Raji (cell line): ENCODE data around the gene ANGPTL7.

ENCODE experiments used
- POLR2A ChIP-seq: IDR thresholded peaks from 2 replicates; pipeline ENCODE4 v1.6.1; 2011; ENCODE audit warnings: low read depth, low read length, control low read depth; ENCODE audit not compliant: insufficient read depth

The ANGPTL7 gene, protein sequence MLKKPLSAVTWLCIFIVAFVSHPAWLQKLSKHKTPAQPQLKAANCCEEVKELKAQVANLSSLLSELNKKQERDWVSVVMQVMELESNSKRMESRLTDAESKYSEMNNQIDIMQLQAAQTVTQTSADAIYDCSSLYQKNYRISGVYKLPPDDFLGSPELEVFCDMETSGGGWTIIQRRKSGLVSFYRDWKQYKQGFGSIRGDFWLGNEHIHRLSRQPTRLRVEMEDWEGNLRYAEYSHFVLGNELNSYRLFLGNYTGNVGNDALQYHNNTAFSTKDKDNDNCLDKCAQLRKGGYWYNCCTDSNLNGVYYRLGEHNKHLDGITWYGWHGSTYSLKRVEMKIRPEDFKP

DNA sequence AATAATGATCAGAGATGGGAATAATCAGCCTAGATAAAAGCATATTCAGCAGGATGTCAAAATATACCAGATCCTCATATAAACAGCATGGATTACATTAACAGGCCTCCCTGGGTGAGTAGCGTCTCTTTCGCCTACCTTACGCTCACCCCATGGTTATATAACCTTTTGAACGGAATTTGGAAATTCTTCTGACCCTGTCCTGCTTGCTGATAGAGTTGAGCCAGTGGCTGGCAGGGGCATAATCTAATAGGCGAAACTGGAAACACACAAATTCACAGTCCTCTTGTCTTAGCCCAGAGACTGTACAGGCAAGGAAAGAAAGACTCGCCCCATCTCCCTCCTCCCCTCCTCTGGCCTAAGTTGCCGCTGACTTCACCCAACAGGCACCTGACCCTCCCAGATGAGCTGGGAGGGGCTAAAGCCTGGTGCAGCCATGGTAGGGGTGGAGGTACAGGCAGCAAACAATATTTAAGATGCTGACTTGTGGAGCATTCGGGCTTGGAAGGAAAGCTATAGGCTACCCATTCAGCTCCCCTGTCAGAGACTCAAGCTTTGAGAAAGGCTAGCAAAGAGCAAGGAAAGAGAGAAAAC lies at the start of gene ANGPTL7:
Gene ANGPTL7, plus strand, starts transcription at position 498 of the 594 bp plus-strand sequence. CDS start 225 bp downstream, outside the sequence.
- TF ChIP-seq POLR2A: no peak

DNA sequence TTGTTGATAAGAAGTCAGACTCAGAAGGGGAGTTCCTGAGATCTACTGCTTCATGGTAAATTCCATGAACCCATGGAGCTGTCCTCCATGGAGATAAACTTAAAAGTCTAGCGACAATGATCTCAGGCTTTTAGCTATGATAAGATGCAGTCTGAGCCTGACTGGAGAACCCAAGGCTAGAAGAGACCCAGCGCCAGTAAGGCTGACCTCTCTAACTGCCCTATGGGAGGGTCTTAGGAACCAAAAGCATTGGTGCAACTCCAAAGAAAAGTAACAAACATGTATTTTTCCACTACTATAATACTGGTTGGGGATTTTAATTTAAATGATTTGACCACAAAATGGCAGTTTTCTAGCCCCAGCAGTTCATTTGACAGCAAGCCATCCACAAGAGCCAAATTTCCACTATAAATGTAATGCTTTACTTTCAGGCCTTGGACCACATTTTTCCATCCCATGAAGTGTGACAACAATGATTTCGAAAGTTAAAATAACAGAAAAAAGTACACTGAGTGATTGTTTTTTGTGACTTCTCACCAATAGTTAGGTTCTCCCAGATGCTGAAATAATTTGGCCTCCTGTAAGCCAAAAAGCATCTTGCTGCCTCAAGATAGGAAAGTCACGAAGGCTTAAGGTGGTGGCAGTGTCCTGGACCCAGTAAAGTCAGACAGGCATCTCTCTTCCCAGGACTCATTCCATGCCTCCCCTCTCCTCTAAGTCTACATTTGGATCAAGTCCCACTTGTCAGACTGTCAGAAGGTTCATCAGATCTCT lies 46.4 kb upstream of the ANGPTL7 start:
- TF ChIP-seq POLR2A: no peak

DNA sequence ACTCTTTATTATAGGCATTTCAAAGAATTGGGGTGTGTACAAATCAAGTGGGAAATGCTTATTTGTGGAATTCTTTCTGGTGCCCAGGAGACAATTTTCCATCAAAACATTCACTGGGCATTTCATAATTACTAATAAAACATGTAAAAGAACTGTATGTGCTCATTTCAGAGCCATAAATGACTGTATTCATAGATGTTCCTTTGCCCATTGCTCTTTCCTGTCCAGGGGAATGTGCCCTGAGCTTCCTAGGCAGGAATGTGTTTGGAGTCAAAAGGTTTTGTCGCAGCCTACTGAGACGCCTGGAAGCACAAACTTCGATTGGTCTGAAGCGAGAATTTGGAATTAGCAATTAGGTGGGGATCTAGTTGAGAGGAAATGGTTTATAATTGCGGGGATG lies 45.8 kb upstream of the ANGPTL7 start:
- no peak for TF ChIP-seq POLR2A

DNA sequence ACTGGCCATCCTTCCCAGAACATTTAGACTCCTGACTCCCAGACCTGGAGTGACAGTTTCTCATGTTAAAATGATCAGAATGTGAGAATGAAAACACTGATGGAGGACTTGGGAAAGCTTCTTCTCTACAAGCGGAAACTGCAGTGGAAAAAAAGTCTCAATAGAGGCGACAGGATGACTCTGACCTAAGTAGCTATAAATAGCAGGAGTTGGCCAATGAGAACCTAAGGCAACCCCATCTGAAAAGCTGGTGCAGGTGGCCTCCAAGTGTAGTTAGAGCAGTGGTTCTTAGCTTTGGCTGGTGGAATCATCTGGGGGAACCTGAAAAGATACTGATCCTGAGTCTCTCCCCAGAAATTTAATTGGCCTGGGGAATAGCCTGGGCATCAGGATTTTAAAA lies 45.2 kb upstream of the ANGPTL7 start:
- TF ChIP-seq POLR2A: no peak

DNA sequence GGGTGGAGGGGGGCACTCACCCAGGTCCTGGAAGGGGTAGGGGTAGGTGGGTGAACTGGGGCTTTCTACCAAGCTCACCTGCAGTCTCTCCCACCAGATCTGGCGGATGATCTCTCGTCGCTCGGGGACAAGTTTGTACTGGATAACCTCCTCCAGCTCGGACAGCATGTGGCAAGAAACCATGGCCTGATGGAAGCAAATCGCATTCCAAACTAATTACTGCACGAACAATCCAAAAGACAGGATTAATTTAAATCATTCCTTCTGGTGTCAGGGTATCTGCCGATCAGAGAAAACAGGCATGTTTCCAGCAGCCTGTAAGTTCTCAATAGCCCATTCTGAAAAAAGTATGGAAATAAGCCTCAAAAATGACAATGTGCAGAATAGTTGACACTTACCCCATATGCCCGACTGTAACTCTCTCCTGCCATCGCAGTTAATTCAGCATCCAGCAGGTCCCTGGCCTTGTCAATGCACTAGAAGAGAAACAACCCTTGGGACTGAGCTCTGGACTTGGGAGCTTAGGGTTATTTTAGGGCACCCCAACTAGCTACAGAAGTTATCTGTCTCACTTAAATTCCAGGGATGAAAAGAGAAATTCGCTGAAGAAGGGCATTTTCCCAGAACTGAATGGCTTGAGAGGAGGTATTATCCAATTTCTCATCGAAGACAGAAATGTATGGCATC lies 44.4 kb upstream of the ANGPTL7 start:
- TF ChIP-seq POLR2A: no peak

DNA sequence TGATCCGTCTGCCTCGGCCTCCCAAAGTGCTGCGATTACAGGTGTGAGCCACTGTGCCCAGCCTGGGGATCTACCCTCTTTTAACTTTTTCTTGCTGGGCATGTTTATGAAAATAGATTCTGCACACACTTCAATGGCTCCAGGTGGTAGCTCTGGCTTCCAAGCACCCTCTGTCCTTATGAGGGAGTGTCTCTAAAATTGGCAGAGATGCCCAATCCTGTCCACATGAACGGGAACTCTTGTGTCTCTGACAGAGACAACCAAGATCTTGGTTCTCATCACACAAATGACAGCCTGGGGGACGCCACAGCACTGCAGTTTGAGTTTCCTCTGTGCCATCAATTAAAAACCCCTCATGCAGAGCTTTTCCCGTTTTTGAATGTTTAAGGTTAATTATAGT lies 43.4 kb upstream of the ANGPTL7 start:
- TF ChIP-seq POLR2A: no peak

DNA sequence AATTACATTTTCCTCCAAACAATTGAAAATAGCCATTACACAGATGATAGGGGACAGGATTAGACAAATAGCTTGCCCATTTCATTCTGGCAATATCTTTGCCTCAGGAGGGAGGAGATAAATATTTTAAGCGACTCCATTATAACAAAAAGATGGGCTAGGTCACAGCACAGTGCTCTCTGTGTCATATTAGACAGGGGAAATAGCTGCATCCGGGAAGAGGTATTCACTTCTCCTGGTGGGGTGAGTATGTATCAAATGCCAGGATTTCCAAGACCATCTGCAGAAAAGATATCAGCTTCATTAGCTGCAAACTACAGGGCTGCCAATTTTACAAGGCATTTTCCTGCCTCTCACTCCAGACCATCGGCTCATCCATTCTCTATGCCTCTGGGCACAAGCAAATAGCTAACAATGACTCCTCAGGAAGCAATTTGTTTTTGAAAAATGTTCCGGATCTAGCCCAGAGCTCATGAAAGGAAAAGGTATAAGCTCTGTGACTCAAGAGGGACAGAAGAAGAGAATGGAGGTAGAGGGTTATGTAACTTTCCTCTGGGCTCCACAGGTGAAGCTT lies 41.9 kb upstream of the ANGPTL7 start:
- TF ChIP-seq POLR2A: no peak

DNA sequence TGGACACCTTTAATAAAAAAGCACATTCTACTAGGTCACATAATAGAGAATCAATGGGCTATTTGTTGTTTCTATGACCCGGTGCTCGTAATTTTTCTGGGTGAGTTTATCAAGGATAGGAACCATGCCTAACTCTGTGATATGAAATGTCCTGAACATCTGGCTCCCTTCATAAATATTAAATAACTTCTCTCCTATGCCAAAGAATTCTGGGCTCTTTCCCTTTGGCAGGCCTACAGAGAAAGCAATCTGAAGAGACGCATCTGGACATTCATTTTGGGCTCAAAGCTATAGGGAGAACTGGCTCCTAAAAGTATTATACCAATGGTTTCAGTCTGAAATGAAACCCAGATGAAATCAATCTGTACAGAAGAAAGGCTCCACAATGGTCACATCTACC lies 38.8 kb upstream of the ANGPTL7 start:
- no peak for TF ChIP-seq POLR2A

DNA sequence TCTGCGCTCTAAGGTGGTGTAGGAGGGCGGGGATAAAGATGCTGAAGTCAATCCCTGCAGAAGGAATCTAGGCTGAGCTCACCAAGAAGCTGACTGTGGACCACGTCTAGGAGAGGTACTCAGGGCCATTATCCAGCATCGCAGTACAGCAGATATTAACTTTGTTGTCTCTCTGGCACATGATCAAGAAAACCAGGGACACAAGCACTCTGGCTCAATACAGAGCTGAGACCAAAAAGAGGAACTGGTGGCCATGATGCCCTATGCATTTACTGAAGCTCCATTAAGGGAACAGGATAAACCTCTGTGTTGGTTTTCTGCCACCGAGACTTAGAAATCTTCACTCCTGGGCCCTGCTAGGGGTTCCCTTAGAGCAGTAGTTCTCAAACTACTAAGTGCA lies 38.0 kb upstream of the ANGPTL7 start:
- no peak for TF ChIP-seq POLR2A

DNA sequence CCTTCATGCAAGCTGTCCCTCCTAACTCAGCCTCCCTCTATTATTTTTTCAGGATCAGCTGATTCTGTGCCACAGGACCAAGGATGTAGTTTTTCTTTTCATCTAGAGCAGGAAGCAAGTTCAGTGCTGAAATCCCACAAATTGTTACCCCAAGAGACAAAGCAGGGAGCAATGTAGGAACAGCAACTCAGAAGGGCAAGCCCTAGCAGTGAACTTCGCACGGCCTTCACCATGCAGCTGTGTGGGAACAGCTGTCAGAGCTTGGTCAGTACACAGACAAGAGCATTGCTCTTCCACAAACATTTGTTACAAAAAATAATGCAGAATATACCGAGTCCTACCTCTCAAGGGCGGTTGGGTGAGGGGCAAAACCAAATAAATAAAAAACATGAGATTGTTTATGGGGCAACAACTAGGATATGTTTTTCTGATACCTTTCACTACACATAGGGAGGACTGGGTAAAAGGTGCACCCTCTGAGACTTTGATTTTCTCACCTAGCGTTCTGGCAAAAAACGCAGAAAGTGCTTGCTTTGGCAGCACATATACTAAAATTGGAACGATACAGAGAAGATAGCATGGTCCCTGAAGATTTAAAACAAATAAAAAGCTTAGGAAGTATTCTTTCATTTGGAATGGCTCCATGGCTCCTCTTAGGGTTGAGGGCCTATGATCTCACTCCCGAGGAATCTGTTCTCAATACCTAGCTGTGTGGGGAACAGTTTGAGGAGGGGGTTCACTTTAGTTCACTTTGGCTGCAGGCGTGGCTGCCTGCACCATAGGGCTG lies 37.1 kb upstream of the ANGPTL7 start:
- no peak for TF ChIP-seq POLR2A

DNA sequence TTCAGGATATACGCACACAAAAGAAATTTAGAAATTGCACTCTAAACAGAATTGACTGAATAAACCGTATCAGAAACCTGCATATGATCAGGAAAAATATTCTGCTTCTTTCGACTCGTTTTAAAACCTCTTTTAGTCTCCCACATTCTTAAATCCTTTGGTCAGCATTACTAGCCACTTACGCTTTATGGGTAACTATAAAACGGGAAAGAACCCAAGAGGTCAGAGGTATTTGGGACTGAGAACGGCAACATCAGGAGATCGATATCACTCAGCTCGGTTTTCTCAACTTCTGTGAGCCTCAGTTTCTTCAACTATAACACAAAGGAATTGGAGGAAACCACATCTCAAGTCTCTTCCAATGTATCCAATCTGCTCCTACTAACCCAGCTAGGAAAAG lies 36.4 kb upstream of the ANGPTL7 start:
- no peak for TF ChIP-seq POLR2A

DNA sequence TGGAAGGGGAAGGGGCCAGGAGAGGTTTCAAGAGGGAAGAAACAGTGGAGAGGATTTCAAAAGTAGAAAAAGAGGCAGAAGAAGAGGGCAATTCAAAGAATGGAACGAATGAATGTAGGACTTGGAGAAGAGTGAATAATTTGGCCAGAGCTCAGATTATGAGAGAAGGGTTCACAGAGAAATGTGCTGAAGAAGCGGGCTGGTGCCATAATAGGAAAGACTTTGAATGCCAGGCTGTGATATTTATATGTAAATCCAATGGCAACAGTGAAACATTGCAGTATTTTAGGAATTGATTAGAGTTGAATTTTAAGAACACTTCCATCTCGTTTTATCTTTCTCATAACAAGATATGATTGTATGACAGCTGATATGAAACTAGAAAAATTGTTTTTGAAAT lies 36.0 kb upstream of the ANGPTL7 start:
- TF ChIP-seq POLR2A: no peak

DNA sequence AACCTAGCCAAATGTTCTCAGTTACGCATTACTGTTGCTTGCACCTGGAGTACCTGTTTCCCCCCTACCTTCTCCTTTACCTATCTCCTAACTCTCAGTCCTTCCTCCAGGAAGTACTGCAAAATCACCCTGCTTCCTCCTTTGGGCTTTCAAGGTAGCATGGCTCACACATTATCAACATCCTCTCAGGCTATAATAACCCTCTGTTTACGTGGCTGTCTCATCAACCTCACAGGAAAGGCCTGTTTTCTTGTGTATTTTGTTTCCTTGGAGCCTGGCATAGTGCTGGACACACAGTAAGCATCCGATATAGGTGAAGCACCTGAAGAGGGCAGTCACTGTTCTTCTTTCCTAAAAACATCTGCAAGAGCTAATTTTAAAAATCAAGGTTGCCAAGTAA lies 32.7 kb upstream of the ANGPTL7 start:
- TF ChIP-seq POLR2A: no peak

DNA sequence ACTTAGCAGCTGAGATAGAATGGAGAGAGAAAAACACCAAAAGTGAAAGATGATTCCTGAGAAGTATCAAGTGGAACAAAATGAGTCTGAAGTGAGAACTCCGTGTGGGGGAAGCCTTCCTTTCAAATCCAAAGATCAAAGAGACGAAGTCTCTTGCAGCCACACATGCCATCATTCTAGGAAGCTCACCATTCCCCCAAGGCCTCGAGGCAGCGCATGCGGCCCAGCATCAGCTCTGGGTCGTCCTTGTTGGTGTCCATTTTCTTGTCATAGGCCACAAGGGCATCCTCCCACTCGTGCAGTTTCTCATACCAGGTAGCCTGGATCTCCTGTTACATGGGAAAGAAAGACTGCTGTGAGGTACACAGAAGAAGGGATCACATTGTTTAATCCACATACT lies 32.2 kb upstream of the ANGPTL7 start:
- TF ChIP-seq POLR2A: no peak
